Lower leg skin (tissue), 4 donors: Measurements from ENCODE around the gene GMEB1. TPM values are rescaled to one million over a fixed set of nuclear protein-coding genes. Genes with fewer than 3 reads are reported as not detected.

Source experiments
- DNase-seq, 2 donors: peaks; one replicate each; pipeline ENCODE4 v3.0.0-alpha.2; 2019; ENCODE audit warnings: low spot score in 2 of 2
- H3K4me3 ChIP-seq: fragments of 200-600 bp; sonication (generic); 2 replicates; pipeline ENCODE4 v1.5.1; 2017; ENCODE audit warnings: mild to moderate bottlenecking, low read depth; ENCODE audit not compliant: poor library complexity, severe bottlenecking
- CTCF ChIP-seq, 3 donors: fragments of 450-650 bp; IDR thresholded peaks; one replicate each; pipeline ENCODE4 v1.5.1; 2016; ENCODE audit warnings: antibody characterized with exemption in 3 of 3, mild to moderate bottlenecking in 3 of 3, moderate library complexity in 2 of 3
- POLR2A ChIP-seq, 2 donors: fragments of 450-650 bp; IDR thresholded peaks; one replicate each; pipeline ENCODE4 v1.6.1; 2016 to 2017; ENCODE audit warnings: antibody characterized with exemption in 2 of 2, mild to moderate bottlenecking in 1 of 2, moderate library complexity in 1 of 2
- WGBS, 2 donors: methylation state at CpG; one replicate each; pipeline ENCODE4 v1.1.5; 2018; 5-methylcytosine and 5-hydroxymethylcytosine counted together
- intact Hi-C: fragments of 100-400 bp; cut with DNase I; formaldehyde crosslinking; loops from one replicate; pipeline ENCODE4 v1.15.0; 2023; ENCODE audit warnings: low total_unique reads
- total RNA-seq, 4 donors: library from RNA; depleted of rRNA; stranded (reverse); fragments of >200 nt; gene quantifications; one replicate each; pipeline ENCODE4 v1.1.0, GENCODE V29; 2016

GMEB1 gene
- 10 to 100 TPM; 10.8 to 12.0 (median 11.6) TPM for total RNA-seq

GRCh38 chr1:28668191-28668955 is at the start of gene GMEB1:
TSS of gene GMEB1 (plus strand) at chr1:28668784. CDS start at chr1:28683613, 14,829 bp downstream.
- DNase-seq = peak; percentile 71 to 96
- WGBS, 2 donors = 0 to 2% methylated on average over 13 to 25 of the region's 57 CpGs
- peak within 1 kb of the TSS; percentile 94 for H3K4me3 ChIP-seq
- TF ChIP-seq POLR2A (IDR thresholded peaks at IDR 0.05) (no peak), CTCF (IDR thresholded peaks at IDR 0.05) (no peak)
- intact Hi-C loops = no loop called here

- TF ChIP-seq POLR2A (IDR thresholded peaks at IDR 0.05) = no peak
- no peak for TF ChIP-seq CTCF (IDR thresholded peaks at IDR 0.05)
- H3K4me3 ChIP-seq = no peak overlapping the region
- DNase-seq = no peak
- WGBS, 2 donors = 89 to 97% methylated on average over 1 of the region's 1 CpG
- intact Hi-C loops = no loop called here
Measured at GRCh38 chr1:28631713-28632112, 36.9 kb upstream of the GMEB1 start.

- no peak for DNase-seq
- no peak overlapping the region for H3K4me3 ChIP-seq
- TF ChIP-seq CTCF (IDR thresholded peaks at IDR 0.05) (no peak), POLR2A (IDR thresholded peaks at IDR 0.05) (no peak)
- intact Hi-C loops = no loop called here
- 94 to 95% methylated on average over 4 of the region's 4 CpGs for WGBS, 2 donors
Measured at GRCh38 chr1:28632560-28632959, 36.0 kb upstream of the GMEB1 start.

GRCh38 chr1:28640766-28641165 is 27.8 kb upstream of the GMEB1 start:
- intact Hi-C loops = loop anchor here (10.0 kb wide), 1 partner anchor 134 kb away; no protein-coding TSS in a partner anchor
- H3K4me3 ChIP-seq = no peak overlapping the region
- TF ChIP-seq POLR2A (IDR thresholded peaks at IDR 0.05) (no peak), CTCF (IDR thresholded peaks at IDR 0.05) (no peak)
- no peak for DNase-seq
- 39 to 65% methylated on average over 1 of the region's 1 CpG for WGBS, 2 donors

- intact Hi-C loops = loop anchor here (10.0 kb wide), 1 partner anchor 133 kb away; no protein-coding TSS in a partner anchor
- WGBS, 2 donors = 0 to 1% methylated on average over 26 of the region's 26 CpGs
- TF ChIP-seq POLR2A (IDR thresholded peaks at IDR 0.05) (no peak), CTCF (IDR thresholded peaks at IDR 0.05) (no peak)
- no peak for DNase-seq
- H3K4me3 ChIP-seq = peak overlapping the region; percentile 79
Measured at GRCh38 chr1:28642056-28642846, 26.3 kb upstream of the GMEB1 start.
